ENCODE results near the gene FBXO22. TPM values are rescaled to one million over a fixed set of nuclear protein-coding genes. Genes with fewer than 3 reads are reported as not detected.

Gene FBXO22
- total RNA-seq, 4 donors from 2014 or later = 12.6 to 14.8 (median 13.4) TPM

- TF ChIP-seq CTCF (IDR thresholded peaks at IDR 0.05; ENCODE audit: low read depth) = no peak
Observed at GRCh38 chr15:75928680-75929608, 25.3 kb downstream of the FBXO22 start.

- TF ChIP-seq CTCF (IDR thresholded peaks at IDR 0.05; ENCODE audit: low read depth) = no peak
Observed at GRCh38 chr15:75929799-75930565, 26.3 kb downstream of the FBXO22 start.

GRCh38 chr15:75930866-75931265, 27.2 kb downstream of the FBXO22 start:
- TF ChIP-seq CTCF (IDR thresholded peaks at IDR 0.05; ENCODE audit: low read depth) = no peak

GRCh38 chr15:75942464-75942863, 38.8 kb downstream of the FBXO22 start:
- TF ChIP-seq CTCF (IDR thresholded peaks at IDR 0.05; ENCODE audit: low read depth) = no peak

- TF ChIP-seq CTCF (IDR thresholded peaks at IDR 0.05; ENCODE audit: low read depth) = no peak
Observed at GRCh38 chr15:75943246-75943645, 39.6 kb downstream of the FBXO22 start.

- TF ChIP-seq CTCF (IDR thresholded peaks at IDR 0.05; ENCODE audit: low read depth) = no peak
Observed at GRCh38 chr15:75943713-75944215, 40.1 kb downstream of the FBXO22 start.

GRCh38 chr15:75945953-75946352, 42.3 kb downstream of the FBXO22 start:
- no peak for TF ChIP-seq CTCF (IDR thresholded peaks at IDR 0.05; ENCODE audit: low read depth)
